H1 (cell line): ENCODE data around the gene DAG1. TPM values are rescaled to one million over a fixed set of nuclear protein-coding genes. Genes with fewer than 3 reads are reported as not detected.

Source experiments
- CTCF ChIA-PET: fragments of 300-600 bp; sonication (Branson Sonifier 250); formaldehyde crosslinking; loops from one replicate; lab custom pipeline; 2021; ENCODE audit not compliant: partially characterized antibody; lab: Charles Lee
- POLR2A ChIA-PET: fragments of 300-600 bp; sonication (Branson Sonifier 250); formaldehyde crosslinking; loops from one replicate; lab custom pipeline; 2021; ENCODE audit warnings: inconsistent platforms; ENCODE audit not compliant: partially characterized antibody; lab: Charles Lee
- DNase-seq, 2 experiments: peaks; one replicate each; pipeline versions ENCODE4 v3.0.0 to v3.0.0-alpha.2; 2010 to 2022; ENCODE audit warnings: low spot score in 2 of 2, low read depth in 1 of 2, mixed read lengths in 1 of 2
- FAIRE-seq: peaks from 2 replicates; lab custom pipeline; 2011; peaks lifted over from hg19 to GRCh38; lab: Jason Lieb, UNC
- H2AFZ ChIP-seq: 2 replicates; pipeline ENCODE4 v1.8.1; 2012; ENCODE audit warnings: low read length, inconsistent platforms
- H2AK5ac ChIP-seq: 2 replicates; pipeline ENCODE4 v1.6.1; 2013; ENCODE audit warnings: low read depth, low read length
- H2BK120ac ChIP-seq: replicated peaks from 2 replicates; pipeline ENCODE3; 2013; ENCODE audit warnings: low read depth, low read length, inconsistent platforms
- H2BK12ac ChIP-seq: 2 replicates; pipeline ENCODE4 v1.6.1; 2013; ENCODE audit warnings: low read depth, low read length
- H2BK15ac ChIP-seq: 2 replicates; pipeline ENCODE4 v1.6.1; 2013; ENCODE audit warnings: low read length
- H2BK20ac ChIP-seq: 2 replicates; pipeline ENCODE4 v1.6.1; 2013; ENCODE audit warnings: low read length
- H2BK5ac ChIP-seq: 2 replicates; pipeline ENCODE4 v1.6.1; 2013; ENCODE audit warnings: low read depth, low read length
- H3K14ac ChIP-seq: 2 replicates; pipeline ENCODE4 v1.6.1; 2013; ENCODE audit warnings: inconsistent platforms; ENCODE audit not compliant: insufficient read length
- H3K18ac ChIP-seq: 2 replicates; pipeline ENCODE4 v1.6.1; 2013; ENCODE audit warnings: low read length; ENCODE audit errors: extremely low read depth
- H3K23ac ChIP-seq: 2 replicates; pipeline ENCODE4 v1.6.1; 2013; ENCODE audit warnings: inconsistent platforms; ENCODE audit not compliant: insufficient read length
- H3K23me2 ChIP-seq: 2 replicates; pipeline ENCODE4 v1.6.1; 2013; ENCODE audit warnings: low read depth, low read length
- H3K27ac ChIP-seq: 2 replicates; pipeline ENCODE4 v1.6.1; 2011; ENCODE audit warnings: low read depth, low read length, inconsistent platforms
- H3K27me3 ChIP-seq, 4 experiments: replicated peaks in 1 of 4; 1 replicate in 1 of 4; 2 replicates in 3 of 4; pipeline versions ENCODE4 v1.6.1 to v1.8.1; 2011 to 2013; ENCODE audit warnings: low read length in 3 of 4, mild to moderate bottlenecking in 3 of 4, inconsistent platforms in 2 of 4, mixed read lengths in 2 of 4, moderate library complexity in 1 of 4; ENCODE audit not compliant: control insufficient read depth in 3 of 4, insufficient read depth in 3 of 4; ENCODE audit errors: extremely low read depth in 1 of 4
- H3K36me3 ChIP-seq, 4 experiments: 2 replicates each; pipeline versions ENCODE4 v1.6.1 to v1.8.1; 2011 to 2013; ENCODE audit warnings: mild to moderate bottlenecking in 4 of 4, low read length in 3 of 4, moderate library complexity in 2 of 4, control low read depth in 1 of 4, inconsistent platforms in 1 of 4; ENCODE audit not compliant: insufficient read depth in 4 of 4, control insufficient read depth in 2 of 4
- H3K4ac ChIP-seq: replicated peaks from 2 replicates; pipeline ENCODE3; 2013; ENCODE audit warnings: low read length, low read depth, mixed read lengths, inconsistent platforms; ENCODE audit not compliant: insufficient read length
- H3K4me1 ChIP-seq, 4 experiments: replicated peaks in 1 of 4; 1 replicate in 1 of 4; 2 replicates in 3 of 4; pipeline versions ENCODE4 v1.6.1 to v1.8.1; 2011 to 2013; ENCODE audit warnings: low read length in 3 of 4, inconsistent platforms in 2 of 4, mixed read lengths in 1 of 4; ENCODE audit not compliant: insufficient read depth in 4 of 4, control insufficient read depth in 3 of 4
- H3K4me2 ChIP-seq, 2 experiments: 2 replicates each; pipeline versions ENCODE4 v1.6.1 to v1.8.1; 2011 to 2013; ENCODE audit warnings: low read depth in 2 of 2, low read length in 2 of 2, control low read depth in 1 of 2, inconsistent platforms in 1 of 2, mild to moderate bottlenecking in 1 of 2; ENCODE audit not compliant: insufficient read depth in 1 of 2
- H3K4me3 ChIP-seq, 4 experiments: fragments of 200-600, 300-600 bp in 1 of 4; sonication (generic), shearing (Covaris generic), sonication (Bioruptor Twin) in 1 of 4; 2 replicates each; pipeline versions ENCODE4 v1.5.1 to v1.8.1; 2011 to 2016; ENCODE audit warnings: low read length in 4 of 4, low read depth in 3 of 4, control low read depth in 2 of 4, inconsistent platforms in 2 of 4, mild to moderate bottlenecking in 2 of 4, mixed read lengths in 1 of 4, moderate library complexity in 1 of 4; ENCODE audit not compliant: insufficient read depth in 2 of 4; ENCODE audit errors: extremely low read depth in 1 of 4
- H3K56ac ChIP-seq: replicated peaks from 2 replicates; pipeline ENCODE3; 2013; ENCODE audit warnings: low read depth, mild to moderate bottlenecking, mixed read lengths, low read length, inconsistent platforms; ENCODE audit not compliant: insufficient read length
- H3K79me1 ChIP-seq: 2 replicates; pipeline ENCODE4 v1.6.1; 2013; ENCODE audit warnings: low read depth, low read length, control low read depth
- H3K79me2 ChIP-seq, 2 experiments: 2 replicates each; pipeline versions ENCODE4 v1.6.1 to v1.8.1; 2012 to 2013; ENCODE audit warnings: low read length in 2 of 2, mild to moderate bottlenecking in 2 of 2, inconsistent platforms in 1 of 2; ENCODE audit not compliant: insufficient read depth in 2 of 2, control insufficient read depth in 1 of 2
- H3K9ac ChIP-seq, 4 experiments: replicated peaks in 1 of 4; 1 replicate in 1 of 4; 2 replicates in 3 of 4; pipeline versions ENCODE4 v1.6.1 to v1.8.1; 2011 to 2013; ENCODE audit warnings: low read depth in 3 of 4, low read length in 3 of 4, control low read depth in 2 of 4, mild to moderate bottlenecking in 2 of 4, moderate library complexity in 2 of 4, inconsistent platforms in 1 of 4; ENCODE audit errors: extremely low read depth in 1 of 4
- H3K9me3 ChIP-seq, 2 experiments: 2 replicates each; pipeline versions ENCODE4 v1.6.1 to v1.8.1; 2012 to 2013; ENCODE audit warnings: mild to moderate bottlenecking in 2 of 2, moderate library complexity in 2 of 2, control low read depth in 1 of 2, inconsistent platforms in 1 of 2, low read depth in 1 of 2, low read length in 1 of 2, mixed read lengths in 1 of 2; ENCODE audit not compliant: insufficient read depth in 2 of 2
- H4K20me1 ChIP-seq, 2 experiments: replicated peaks in 1 of 2; 2 replicates each; pipeline versions ENCODE3 to v1.8.1; 2011 to 2013; ENCODE audit warnings: inconsistent platforms in 2 of 2, low read length in 2 of 2, mild to moderate bottlenecking in 1 of 2; ENCODE audit not compliant: insufficient read depth in 2 of 2, control insufficient read depth in 1 of 2
- H4K5ac ChIP-seq: 2 replicates; pipeline ENCODE4 v1.6.1; 2013; ENCODE audit warnings: low read length, low read depth, mixed read lengths, inconsistent platforms; ENCODE audit not compliant: insufficient read length
- H4K8ac ChIP-seq: 2 replicates; pipeline ENCODE4 v1.8.0; 2013; ENCODE audit warnings: mild to moderate bottlenecking, moderate library complexity, low read length, inconsistent platforms; ENCODE audit not compliant: insufficient read depth; ENCODE audit errors: extremely low read depth
- H4K91ac ChIP-seq: replicated peaks from 2 replicates; pipeline ENCODE3; 2013; ENCODE audit warnings: low read length, mixed read lengths, inconsistent platforms; ENCODE audit not compliant: insufficient read length
- CBX5 ChIP-seq: fragments of 300-800, 300-1000 bp; sonication (generic); IDR thresholded peaks from 2 replicates; pipeline ENCODE4 v1.7.1; 2016; ENCODE audit warnings: antibody characterized with exemption, low read length, low read depth
- CHD1 ChIP-seq: IDR thresholded peaks from 2 replicates; pipeline ENCODE4 v1.6.1; 2012; ENCODE audit warnings: low read depth, low read length, improper control_type of control experiment
- MAFK ChIP-seq: IDR thresholded peaks from 2 replicates; pipeline ENCODE4 v1.6.1; 2012; ENCODE audit warnings: low read depth, mild to moderate bottlenecking, improper control_type of control experiment, low read length
- NRF1 ChIP-seq: IDR thresholded peaks from 2 replicates; pipeline ENCODE4 v1.6.1; 2011; ENCODE audit warnings: mild to moderate bottlenecking, low read depth, low read length, improper control_type of control experiment
- PHF8 ChIP-seq: fragments of 200-600 bp; sonication (generic); conservative IDR thresholded peaks from 2 replicates; pipeline ENCODE4 v1.7.1; 2012; ENCODE audit warnings: low read depth, mild to moderate bottlenecking, inconsistent platforms, low read length, moderate library complexity
- POLR2AphosphoS5 ChIP-seq: IDR thresholded peaks from 2 replicates; pipeline ENCODE4 v1.6.1; 2011; ENCODE audit warnings: low read depth, low read length
- SIRT6 ChIP-seq: IDR thresholded peaks from one replicate; pipeline ENCODE4 v1.7.1; 2012; ENCODE audit warnings: low read length, inconsistent platforms
- TAF1 ChIP-seq: IDR thresholded peaks from 2 replicates; pipeline ENCODE4 v1.6.1; 2011; ENCODE audit warnings: mild to moderate bottlenecking, low read depth, low read length
- WGBS, 2 experiments: shearing (Covaris generic) in 1 of 2; methylation state at CpG; one replicate each; pipeline versions ENCODE4 v1.1.6 to v1.1.7; 2013 to 2015; ENCODE audit warnings: low lambda C conversion rate in 2 of 2, mixed read lengths in 2 of 2, inconsistent platforms in 1 of 2, low coverage in 1 of 2, missing lambda C conversion rate in 1 of 2; ENCODE audit not compliant: insufficient replicate concordance in 2 of 2, insufficient coverage in 1 of 2, insufficient read length in 1 of 2; ENCODE audit errors: extremely low coverage in 1 of 2, missing lambda C conversion rate in 1 of 2; 5-methylcytosine and 5-hydroxymethylcytosine counted together
- polyA plus RNA-seq, 7 experiments: library from polyadenylated mRNA; depleted of rRNA in 3 of 7; stranded (reverse) in 5 of 7; unstranded in 2 of 7; fragments of >200 nt in 5 of 7; fragments of 200-250 nt in 2 of 7; gene quantifications; 1 replicate in 5 of 7; 2 replicates in 1 of 7; 4 replicates in 1 of 7; pipeline versions ENCODE4 v1.2.1 to v1.2.3, GENCODE V29; 2011 to 2013; ENCODE audit warnings: missing spikeins in 2 of 7, mixed read lengths in 2 of 7
- total RNA-seq: library from RNA; stranded (reverse); fragmentation: NEBNext Ultra II Directional; extraction: Animal tissue kit (Norgen Biotek cat#: 25700); gene quantifications from 2 replicates; pipeline ENCODE4 v1.2.1, GENCODE V29; 2021
- TF ChIP-seq, protein P1 (sequence below): IDR thresholded peaks from 2 replicates; pipeline ENCODE4 v1.6.1; 2012; ENCODE audit warnings: low read length, inconsistent platforms

Gene DAG1
- total and polyA plus RNA-seq, 2 of the 8 experiments (the other 6 are each of a cell fraction or from before 2014, with no cell fraction given), result 97.5 to 138 TPM

GRCh38 chr3:49518016-49518415, 47.9 kb downstream of the DAG1 start:
- Histone ChIP-seq H2BK20ac (no peak overlapping the region), H2BK12ac (no peak overlapping the region), H2AFZ (no peak overlapping the region), H3K79me2 (peaks cover 0 to 36% of the 10 kb centered on the region in 2 experiments; a peak in 3 of 4 replicates), H4K5ac (no peak overlapping the region), H3K4ac (no peak overlapping the region), H4K20me1 (peaks cover 3 to 13% of the 10 kb centered on the region in 2 experiments), H3K23ac (no peak overlapping the region), H2AK5ac (no peak overlapping the region), H3K4me1 (peaks cover 0 to 4% (median 0%) of the 10 kb centered on the region in 4 experiments; a peak in 3 of 7 replicates), H3K23me2 (no peaks in the 10 kb centered on the region), H2BK120ac (no peak overlapping the region), H2BK15ac (no peak overlapping the region), H2BK5ac (no peak overlapping the region), H3K18ac (no peak overlapping the region), H3K56ac (no peak overlapping the region), H3K9ac (no peak overlapping the region), H3K4me3 (no peak overlapping the region)
- WGBS, 2 experiments, result 93% methylated on average over 3 of the region's 3 CpGs; no CpG with 5 or more reads in 1 of the 2 experiments
- POLR2A ChIA-PET, result interaction anchor here (1.1 to 1.2 kb wide), 2 partner anchors 9 to 34 kb away, joined by 3 read pairs; no protein-coding TSS in a partner anchor
- TF ChIP-seq TAF1 (no peak), CBX5 (no peak), SIRT6 (no peak), MAFK (no peak), POLR2AphosphoS5 (no peak), NRF1 (no peak), CHD1 (no peak), PHF8 (no peak)
- TF ChIP-seq, protein P1, sequence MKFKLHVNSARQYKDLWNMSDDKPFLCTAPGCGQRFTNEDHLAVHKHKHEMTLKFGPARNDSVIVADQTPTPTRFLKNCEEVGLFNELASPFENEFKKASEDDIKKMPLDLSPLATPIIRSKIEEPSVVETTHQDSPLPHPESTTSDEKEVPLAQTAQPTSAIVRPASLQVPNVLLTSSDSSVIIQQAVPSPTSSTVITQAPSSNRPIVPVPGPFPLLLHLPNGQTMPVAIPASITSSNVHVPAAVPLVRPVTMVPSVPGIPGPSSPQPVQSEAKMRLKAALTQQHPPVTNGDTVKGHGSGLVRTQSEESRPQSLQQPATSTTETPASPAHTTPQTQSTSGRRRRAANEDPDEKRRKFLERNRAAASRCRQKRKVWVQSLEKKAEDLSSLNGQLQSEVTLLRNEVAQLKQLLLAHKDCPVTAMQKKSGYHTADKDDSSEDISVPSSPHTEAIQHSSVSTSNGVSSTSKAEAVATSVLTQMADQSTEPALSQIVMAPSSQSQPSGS, result no peak
- TF ChIP-seq, all 59 proteins: peak for 0
- Histone ChIP-seq H3K14ac (no peak overlapping the region), H4K8ac (no peak overlapping the region), H3K27ac (no peak overlapping the region), H3K27me3 (no peaks in the 10 kb centered on the region), H3K79me1 (peaks cover 12% of the 10 kb centered on the region), H4K91ac (no peak overlapping the region), H3K9me3 (no peaks in the 10 kb centered on the region), H3K36me3 (peaks cover 4 to 38% (median 13%) of the 10 kb centered on the region in 4 experiments; a peak in 6 of 8 replicates), H3K4me2 (no peak overlapping the region)
- CTCF ChIA-PET, result interaction anchor here (0.9 to 6.9 kb wide), 5 partner anchors 9 to 69 kb away, joined by 3 to 25 read pairs (median 9); no protein-coding TSS in a partner anchor
- DNase-seq (no peak), FAIRE-seq (no peak)
